H1 (cell line): ENCODE data around the gene CAPN3. TPM values are rescaled to one million over a fixed set of nuclear protein-coding genes. Genes with fewer than 3 reads are reported as not detected.

ENCODE experiments used
- CTCF ChIA-PET: fragments of 300-600 bp; sonication (Branson Sonifier 250); formaldehyde crosslinking; loops from one replicate; lab custom pipeline; 2021; ENCODE audit not compliant: partially characterized antibody; lab: Charles Lee
- POLR2A ChIA-PET: fragments of 300-600 bp; sonication (Branson Sonifier 250); formaldehyde crosslinking; loops from one replicate; lab custom pipeline; 2021; ENCODE audit warnings: inconsistent platforms; ENCODE audit not compliant: partially characterized antibody; lab: Charles Lee
- DNase-seq, 2 experiments: peaks; one replicate each; pipeline versions ENCODE4 v3.0.0 to v3.0.0-alpha.2; 2010 to 2022; ENCODE audit warnings: low spot score in 2 of 2, low read depth in 1 of 2, mixed read lengths in 1 of 2
- FAIRE-seq: peaks from 2 replicates; lab custom pipeline; 2011; peaks lifted over from hg19 to GRCh38; lab: Jason Lieb, UNC
- H2AFZ ChIP-seq: 2 replicates; pipeline ENCODE4 v1.8.1; 2012; ENCODE audit warnings: low read length, inconsistent platforms
- H2AK5ac ChIP-seq: 2 replicates; pipeline ENCODE4 v1.6.1; 2013; ENCODE audit warnings: low read depth, low read length
- H2BK120ac ChIP-seq: replicated peaks from 2 replicates; pipeline ENCODE3; 2013; ENCODE audit warnings: low read depth, low read length, inconsistent platforms
- H2BK12ac ChIP-seq: 2 replicates; pipeline ENCODE4 v1.6.1; 2013; ENCODE audit warnings: low read depth, low read length
- H2BK15ac ChIP-seq: 2 replicates; pipeline ENCODE4 v1.6.1; 2013; ENCODE audit warnings: low read length
- H2BK20ac ChIP-seq: 2 replicates; pipeline ENCODE4 v1.6.1; 2013; ENCODE audit warnings: low read length
- H2BK5ac ChIP-seq: 2 replicates; pipeline ENCODE4 v1.6.1; 2013; ENCODE audit warnings: low read depth, low read length
- H3K14ac ChIP-seq: 2 replicates; pipeline ENCODE4 v1.6.1; 2013; ENCODE audit warnings: inconsistent platforms; ENCODE audit not compliant: insufficient read length
- H3K18ac ChIP-seq: 2 replicates; pipeline ENCODE4 v1.6.1; 2013; ENCODE audit warnings: low read length; ENCODE audit errors: extremely low read depth
- H3K23ac ChIP-seq: 2 replicates; pipeline ENCODE4 v1.6.1; 2013; ENCODE audit warnings: inconsistent platforms; ENCODE audit not compliant: insufficient read length
- H3K23me2 ChIP-seq: 2 replicates; pipeline ENCODE4 v1.6.1; 2013; ENCODE audit warnings: low read depth, low read length
- H3K27ac ChIP-seq: 2 replicates; pipeline ENCODE4 v1.6.1; 2011; ENCODE audit warnings: low read depth, low read length, inconsistent platforms
- H3K27me3 ChIP-seq, 4 experiments: replicated peaks in 1 of 4; 1 replicate in 1 of 4; 2 replicates in 3 of 4; pipeline versions ENCODE4 v1.6.1 to v1.8.1; 2011 to 2013; ENCODE audit warnings: low read length in 3 of 4, mild to moderate bottlenecking in 3 of 4, inconsistent platforms in 2 of 4, mixed read lengths in 2 of 4, moderate library complexity in 1 of 4; ENCODE audit not compliant: control insufficient read depth in 3 of 4, insufficient read depth in 3 of 4; ENCODE audit errors: extremely low read depth in 1 of 4
- H3K36me3 ChIP-seq, 4 experiments: 2 replicates each; pipeline versions ENCODE4 v1.6.1 to v1.8.1; 2011 to 2013; ENCODE audit warnings: mild to moderate bottlenecking in 4 of 4, low read length in 3 of 4, moderate library complexity in 2 of 4, control low read depth in 1 of 4, inconsistent platforms in 1 of 4; ENCODE audit not compliant: insufficient read depth in 4 of 4, control insufficient read depth in 2 of 4
- H3K4ac ChIP-seq: replicated peaks from 2 replicates; pipeline ENCODE3; 2013; ENCODE audit warnings: low read length, low read depth, mixed read lengths, inconsistent platforms; ENCODE audit not compliant: insufficient read length
- H3K4me1 ChIP-seq, 4 experiments: replicated peaks in 1 of 4; 1 replicate in 1 of 4; 2 replicates in 3 of 4; pipeline versions ENCODE4 v1.6.1 to v1.8.1; 2011 to 2013; ENCODE audit warnings: low read length in 3 of 4, inconsistent platforms in 2 of 4, mixed read lengths in 1 of 4; ENCODE audit not compliant: insufficient read depth in 4 of 4, control insufficient read depth in 3 of 4
- H3K4me2 ChIP-seq, 2 experiments: 2 replicates each; pipeline versions ENCODE4 v1.6.1 to v1.8.1; 2011 to 2013; ENCODE audit warnings: low read depth in 2 of 2, low read length in 2 of 2, control low read depth in 1 of 2, inconsistent platforms in 1 of 2, mild to moderate bottlenecking in 1 of 2; ENCODE audit not compliant: insufficient read depth in 1 of 2
- H3K4me3 ChIP-seq, 4 experiments: fragments of 200-600, 300-600 bp in 1 of 4; sonication (generic), shearing (Covaris generic), sonication (Bioruptor Twin) in 1 of 4; 2 replicates each; pipeline versions ENCODE4 v1.5.1 to v1.8.1; 2011 to 2016; ENCODE audit warnings: low read length in 4 of 4, low read depth in 3 of 4, control low read depth in 2 of 4, inconsistent platforms in 2 of 4, mild to moderate bottlenecking in 2 of 4, mixed read lengths in 1 of 4, moderate library complexity in 1 of 4; ENCODE audit not compliant: insufficient read depth in 2 of 4; ENCODE audit errors: extremely low read depth in 1 of 4
- H3K56ac ChIP-seq: replicated peaks from 2 replicates; pipeline ENCODE3; 2013; ENCODE audit warnings: low read depth, mild to moderate bottlenecking, mixed read lengths, low read length, inconsistent platforms; ENCODE audit not compliant: insufficient read length
- H3K79me1 ChIP-seq: 2 replicates; pipeline ENCODE4 v1.6.1; 2013; ENCODE audit warnings: low read depth, low read length, control low read depth
- H3K79me2 ChIP-seq, 2 experiments: 2 replicates each; pipeline versions ENCODE4 v1.6.1 to v1.8.1; 2012 to 2013; ENCODE audit warnings: low read length in 2 of 2, mild to moderate bottlenecking in 2 of 2, inconsistent platforms in 1 of 2; ENCODE audit not compliant: insufficient read depth in 2 of 2, control insufficient read depth in 1 of 2
- H3K9ac ChIP-seq, 4 experiments: replicated peaks in 1 of 4; 1 replicate in 1 of 4; 2 replicates in 3 of 4; pipeline versions ENCODE4 v1.6.1 to v1.8.1; 2011 to 2013; ENCODE audit warnings: low read depth in 3 of 4, low read length in 3 of 4, control low read depth in 2 of 4, mild to moderate bottlenecking in 2 of 4, moderate library complexity in 2 of 4, inconsistent platforms in 1 of 4; ENCODE audit errors: extremely low read depth in 1 of 4
- H3K9me3 ChIP-seq, 2 experiments: 2 replicates each; pipeline versions ENCODE4 v1.6.1 to v1.8.1; 2012 to 2013; ENCODE audit warnings: mild to moderate bottlenecking in 2 of 2, moderate library complexity in 2 of 2, control low read depth in 1 of 2, inconsistent platforms in 1 of 2, low read depth in 1 of 2, low read length in 1 of 2, mixed read lengths in 1 of 2; ENCODE audit not compliant: insufficient read depth in 2 of 2
- H4K20me1 ChIP-seq, 2 experiments: replicated peaks in 1 of 2; 2 replicates each; pipeline versions ENCODE3 to v1.8.1; 2011 to 2013; ENCODE audit warnings: inconsistent platforms in 2 of 2, low read length in 2 of 2, mild to moderate bottlenecking in 1 of 2; ENCODE audit not compliant: insufficient read depth in 2 of 2, control insufficient read depth in 1 of 2
- H4K5ac ChIP-seq: 2 replicates; pipeline ENCODE4 v1.6.1; 2013; ENCODE audit warnings: low read length, low read depth, mixed read lengths, inconsistent platforms; ENCODE audit not compliant: insufficient read length
- H4K8ac ChIP-seq: 2 replicates; pipeline ENCODE4 v1.8.0; 2013; ENCODE audit warnings: mild to moderate bottlenecking, moderate library complexity, low read length, inconsistent platforms; ENCODE audit not compliant: insufficient read depth; ENCODE audit errors: extremely low read depth
- H4K91ac ChIP-seq: replicated peaks from 2 replicates; pipeline ENCODE3; 2013; ENCODE audit warnings: low read length, mixed read lengths, inconsistent platforms; ENCODE audit not compliant: insufficient read length
- ATF3 ChIP-seq: IDR thresholded peaks from 2 replicates; pipeline ENCODE4 v1.6.1; 2011; ENCODE audit warnings: low read depth, mild to moderate bottlenecking, low read length; ENCODE audit not compliant: insufficient read depth
- BACH1 ChIP-seq: IDR thresholded peaks from 2 replicates; pipeline ENCODE4 v1.6.1; 2012; ENCODE audit warnings: low read length, improper control_type of control experiment
- CBX8 ChIP-seq: fragments of 300-800, 300-1000 bp; sonication (generic); IDR thresholded peaks from 2 replicates; pipeline ENCODE4 v1.7.1; 2016; ENCODE audit warnings: low read depth, low read length, borderline replicate concordance
- CREB1 ChIP-seq: IDR thresholded peaks from 2 replicates; pipeline ENCODE4 v1.6.1; 2012; ENCODE audit warnings: inconsistent platforms
- EGR1 ChIP-seq: IDR thresholded peaks from 2 replicates; pipeline ENCODE4 v1.6.1; 2011; ENCODE audit warnings: low read depth, low read length, borderline replicate concordance
- GTF2F1 ChIP-seq: IDR thresholded peaks from 2 replicates; pipeline ENCODE4 v1.6.1; 2012; ENCODE audit warnings: low read depth, low read length, improper control_type of control experiment, borderline replicate concordance
- HDAC6 ChIP-seq: IDR thresholded peaks from one replicate; pipeline ENCODE4 v1.7.1; 2012; ENCODE audit warnings: low read depth, mild to moderate bottlenecking, inconsistent platforms, low read length, moderate library complexity
- MAFK ChIP-seq: IDR thresholded peaks from 2 replicates; pipeline ENCODE4 v1.6.1; 2012; ENCODE audit warnings: low read depth, mild to moderate bottlenecking, improper control_type of control experiment, low read length
- MAX ChIP-seq: IDR thresholded peaks from 2 replicates; pipeline ENCODE4 v1.6.1; 2012; ENCODE audit warnings: inconsistent platforms
- PHF8 ChIP-seq: fragments of 200-600 bp; sonication (generic); conservative IDR thresholded peaks from 2 replicates; pipeline ENCODE4 v1.7.1; 2012; ENCODE audit warnings: low read depth, mild to moderate bottlenecking, inconsistent platforms, low read length, moderate library complexity
- POU5F1 ChIP-seq: IDR thresholded peaks from 2 replicates; pipeline ENCODE4 v1.6.1; 2011; ENCODE audit warnings: low read depth, mild to moderate bottlenecking, low read length, moderate library complexity
- RNF2 ChIP-seq: fragments of 200-900, 300-1000 bp; sonication (generic); IDR thresholded peaks from 2 replicates; pipeline ENCODE4 v1.7.1; 2016; ENCODE audit warnings: borderline replicate concordance, low read depth, mild to moderate bottlenecking, antibody characterized with exemption, low read length; ENCODE audit not compliant: poor library complexity, severe bottlenecking; ENCODE audit errors: missing control alignments
- RXRA ChIP-seq: IDR thresholded peaks from 2 replicates; pipeline ENCODE4 v1.6.1; 2011; ENCODE audit warnings: low read depth, mild to moderate bottlenecking, low read length, moderate library complexity; ENCODE audit not compliant: insufficient read depth
- YY1 ChIP-seq: IDR thresholded peaks from 2 replicates; pipeline ENCODE4 v1.6.1; 2011; ENCODE audit warnings: low read depth, mild to moderate bottlenecking, low read length
- WGBS, 2 experiments: shearing (Covaris generic) in 1 of 2; methylation state at CpG; one replicate each; pipeline versions ENCODE4 v1.1.6 to v1.1.7; 2013 to 2015; ENCODE audit warnings: low lambda C conversion rate in 2 of 2, mixed read lengths in 2 of 2, inconsistent platforms in 1 of 2, low coverage in 1 of 2, missing lambda C conversion rate in 1 of 2; ENCODE audit not compliant: insufficient replicate concordance in 2 of 2, insufficient coverage in 1 of 2, insufficient read length in 1 of 2; ENCODE audit errors: extremely low coverage in 1 of 2, missing lambda C conversion rate in 1 of 2; 5-methylcytosine and 5-hydroxymethylcytosine counted together
- polyA plus RNA-seq, 7 experiments: library from polyadenylated mRNA; depleted of rRNA in 3 of 7; stranded (reverse) in 5 of 7; unstranded in 2 of 7; fragments of >200 nt in 5 of 7; fragments of 200-250 nt in 2 of 7; gene quantifications; 1 replicate in 5 of 7; 2 replicates in 1 of 7; 4 replicates in 1 of 7; pipeline versions ENCODE4 v1.2.1 to v1.2.3, GENCODE V29; 2011 to 2013; ENCODE audit warnings: missing spikeins in 2 of 7, mixed read lengths in 2 of 7
- total RNA-seq: library from RNA; stranded (reverse); fragmentation: NEBNext Ultra II Directional; extraction: Animal tissue kit (Norgen Biotek cat#: 25700); gene quantifications from 2 replicates; pipeline ENCODE4 v1.2.1, GENCODE V29; 2021

The CAPN3 gene
- total and polyA plus RNA-seq, 2 of the 8 experiments (the other 6 are each of a cell fraction or from before 2014, with no cell fraction given), result 0.80 to 2.1 TPM

GRCh38 chr15:42447599-42447998, 88.3 kb downstream of the CAPN3 start:
- H4K20me1 ChIP-seq, result no peaks in the 10 kb centered on the region
- ChIA-PET CTCF (no interaction called here), POLR2A (no interaction called here)
- no peak overlapping the region for H2AFZ ChIP-seq
- 95% methylated on average over 2 of the region's 2 CpGs; no CpG with 5 or more reads in 1 of the 2 experiments for WGBS, 2 experiments
- H3K14ac ChIP-seq, result no peak overlapping the region
- H3K36me3 ChIP-seq, result peaks cover 7 to 53% (median 24%) of the 10 kb centered on the region in 4 experiments; a peak in 7 of 8 replicates
- H3K56ac ChIP-seq, result no peak overlapping the region
- no peaks in the 10 kb centered on the region for H3K9me3 ChIP-seq
- no peak overlapping the region for H2BK120ac ChIP-seq
- FAIRE-seq (no peak), DNase-seq (no peak)
- H3K4me3 ChIP-seq, result no peak overlapping the region
- H3K9ac ChIP-seq, result no peak overlapping the region
- H3K23ac ChIP-seq, result no peak overlapping the region
- no peaks in the 10 kb centered on the region for H3K4me1 ChIP-seq
- TF ChIP-seq PHF8 (no peak), ATF3 (no peak), MAFK (no peak), YY1 (no peak), BACH1 (no peak), GTF2F1 (no peak), HDAC6 (no peak), RXRA (no peak), EGR1 (no peak), POU5F1 (no peak), MAX (no peak), CREB1 (no peak), CBX8 (no peak), RNF2 (no peak)
- no peak overlapping the region for H4K8ac ChIP-seq
- H3K79me1 ChIP-seq, result no peaks in the 10 kb centered on the region
- H3K4ac ChIP-seq, result no peak overlapping the region
- no peak overlapping the region for H4K5ac ChIP-seq
- H3K27ac ChIP-seq, result no peak overlapping the region
- H2AK5ac ChIP-seq, result no peak overlapping the region
- H3K4me2 ChIP-seq, result no peak overlapping the region
- no peak overlapping the region for H4K91ac ChIP-seq
- H2BK20ac ChIP-seq, result no peak overlapping the region
- no peak overlapping the region for H2BK15ac ChIP-seq
- H3K79me2 ChIP-seq, result no peaks in the 10 kb centered on the region
- H3K23me2 ChIP-seq, result no peaks in the 10 kb centered on the region
- H2BK5ac ChIP-seq, result no peak overlapping the region
- no peak overlapping the region for H3K18ac ChIP-seq
- no peak overlapping the region for H2BK12ac ChIP-seq
- no peaks in the 10 kb centered on the region for H3K27me3 ChIP-seq
